ENCODE measurements around the gene SENP7.

The SENP7 gene

GRCh38 chr3:101519685-101520365, 6.8 kb upstream of the SENP7 start (continued):
- TF ChIP-seq, protein P1, sequence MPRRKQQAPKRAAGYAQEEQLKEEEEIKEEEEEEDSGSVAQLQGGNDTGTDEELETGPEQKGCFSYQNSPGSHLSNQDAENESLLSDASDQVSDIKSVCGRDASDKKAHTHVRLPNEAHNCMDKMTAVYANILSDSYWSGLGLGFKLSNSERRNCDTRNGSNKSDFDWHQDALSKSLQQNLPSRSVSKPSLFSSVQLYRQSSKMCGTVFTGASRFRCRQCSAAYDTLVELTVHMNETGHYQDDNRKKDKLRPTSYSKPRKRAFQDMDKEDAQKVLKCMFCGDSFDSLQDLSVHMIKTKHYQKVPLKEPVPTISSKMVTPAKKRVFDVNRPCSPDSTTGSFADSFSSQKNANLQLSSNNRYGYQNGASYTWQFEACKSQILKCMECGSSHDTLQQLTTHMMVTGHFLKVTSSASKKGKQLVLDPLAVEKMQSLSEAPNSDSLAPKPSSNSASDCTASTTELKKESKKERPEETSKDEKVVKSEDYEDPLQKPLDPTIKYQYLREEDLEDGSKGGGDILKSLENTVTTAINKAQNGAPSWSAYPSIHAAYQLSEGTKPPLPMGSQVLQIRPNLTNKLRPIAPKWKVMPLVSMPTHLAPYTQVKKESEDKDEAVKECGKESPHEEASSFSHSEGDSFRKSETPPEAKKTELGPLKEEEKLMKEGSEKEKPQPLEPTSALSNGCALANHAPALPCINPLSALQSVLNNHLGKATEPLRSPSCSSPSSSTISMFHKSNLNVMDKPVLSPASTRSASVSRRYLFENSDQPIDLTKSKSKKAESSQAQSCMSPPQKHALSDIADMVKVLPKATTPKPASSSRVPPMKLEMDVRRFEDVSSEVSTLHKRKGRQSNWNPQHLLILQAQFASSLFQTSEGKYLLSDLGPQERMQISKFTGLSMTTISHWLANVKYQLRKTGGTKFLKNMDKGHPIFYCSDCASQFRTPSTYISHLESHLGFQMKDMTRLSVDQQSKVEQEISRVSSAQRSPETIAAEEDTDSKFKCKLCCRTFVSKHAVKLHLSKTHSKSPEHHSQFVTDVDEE (CRISPR knock-in tag; IDR thresholded peaks at IDR 0.05): no peak
- TF ChIP-seq ZNF565 (CRISPR knock-in tag; conservative IDR thresholded peaks at IDR 0.05; ENCODE audit: low read depth) (no peak), ZNF8 (CRISPR knock-in tag; IDR thresholded peaks at IDR 0.05) (no peak), ISL1 (CRISPR knock-in tag; IDR thresholded peaks at IDR 0.05) (no peak)

DNA sequence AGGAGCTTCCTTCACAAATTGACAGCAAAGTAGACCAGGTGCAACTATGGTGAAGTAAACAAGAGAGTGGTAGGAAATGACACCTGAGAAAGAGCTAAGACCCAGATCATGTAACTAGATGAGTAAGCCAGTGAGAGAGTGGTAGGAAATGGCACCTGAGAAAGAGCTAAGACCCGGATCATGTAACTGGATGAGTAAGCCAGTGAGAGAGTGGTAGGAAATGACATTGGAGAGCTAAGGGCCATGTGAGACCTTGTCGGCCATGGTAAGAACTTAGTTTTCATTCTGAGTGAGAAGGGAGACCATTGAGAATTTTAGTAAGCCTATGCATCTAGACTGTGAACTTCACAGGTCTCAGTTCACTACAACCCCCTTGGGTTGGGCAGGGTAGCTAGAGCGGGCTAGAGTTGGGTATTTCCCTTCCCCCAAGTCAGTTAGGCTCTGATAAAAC, 5.4 kb upstream of the SENP7 start:
- TF ChIP-seq ZFP3 (CRISPR knock-in tag; IDR thresholded peaks at IDR 0.05) (no peak), ISL1 (CRISPR knock-in tag; IDR thresholded peaks at IDR 0.05) (no peak), SNAI2 (CRISPR knock-in tag; IDR thresholded peaks at IDR 0.05) (no peak), ARNTL (CRISPR knock-in tag; IDR thresholded peaks at IDR 0.05; ENCODE audit: borderline replicate concordance, low read depth) (no peak), TCF4 (CRISPR knock-in tag; IDR thresholded peaks at IDR 0.05; ENCODE audit: borderline replicate concordance) (no peak), ZNF565 (CRISPR knock-in tag; conservative IDR thresholded peaks at IDR 0.05; ENCODE audit: low read depth) (no peak), GLIS3 (CRISPR knock-in tag; IDR thresholded peaks at IDR 0.05) (no peak), OSR1 (CRISPR knock-in tag; IDR thresholded peaks at IDR 0.05) (no peak), ZC3H10 (CRISPR knock-in tag; IDR thresholded peaks at IDR 0.05) (no peak), ESRRG (CRISPR knock-in tag; IDR thresholded peaks at IDR 0.05) (no peak), BACH2 (CRISPR knock-in tag; IDR thresholded peaks at IDR 0.05; ENCODE audit: borderline replicate concordance) (no peak), CSDC2 (CRISPR knock-in tag; IDR thresholded peaks at IDR 0.05) (no peak), ZNF8 (CRISPR knock-in tag; IDR thresholded peaks at IDR 0.05) (no peak), CREB5 (CRISPR knock-in tag; IDR thresholded peaks at IDR 0.05; ENCODE audit: low read depth) (no peak), RARB (CRISPR knock-in tag; IDR thresholded peaks at IDR 0.05) (no peak), TOX (CRISPR knock-in tag; IDR thresholded peaks at IDR 0.05; ENCODE audit: borderline replicate concordance) (no peak)
- TF ChIP-seq, protein P2, sequence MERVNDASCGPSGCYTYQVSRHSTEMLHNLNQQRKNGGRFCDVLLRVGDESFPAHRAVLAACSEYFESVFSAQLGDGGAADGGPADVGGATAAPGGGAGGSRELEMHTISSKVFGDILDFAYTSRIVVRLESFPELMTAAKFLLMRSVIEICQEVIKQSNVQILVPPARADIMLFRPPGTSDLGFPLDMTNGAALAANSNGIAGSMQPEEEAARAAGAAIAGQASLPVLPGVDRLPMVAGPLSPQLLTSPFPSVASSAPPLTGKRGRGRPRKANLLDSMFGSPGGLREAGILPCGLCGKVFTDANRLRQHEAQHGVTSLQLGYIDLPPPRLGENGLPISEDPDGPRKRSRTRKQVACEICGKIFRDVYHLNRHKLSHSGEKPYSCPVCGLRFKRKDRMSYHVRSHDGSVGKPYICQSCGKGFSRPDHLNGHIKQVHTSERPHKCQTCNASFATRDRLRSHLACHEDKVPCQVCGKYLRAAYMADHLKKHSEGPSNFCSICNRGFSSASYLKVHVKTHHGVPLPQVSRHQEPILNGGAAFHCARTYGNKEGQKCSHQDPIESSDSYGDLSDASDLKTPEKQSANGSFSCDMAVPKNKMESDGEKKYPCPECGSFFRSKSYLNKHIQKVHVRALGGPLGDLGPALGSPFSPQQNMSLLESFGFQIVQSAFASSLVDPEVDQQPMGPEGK (CRISPR knock-in tag; IDR thresholded peaks at IDR 0.05; ENCODE audit: borderline replicate concordance): no peak
- TF ChIP-seq, protein P3, sequence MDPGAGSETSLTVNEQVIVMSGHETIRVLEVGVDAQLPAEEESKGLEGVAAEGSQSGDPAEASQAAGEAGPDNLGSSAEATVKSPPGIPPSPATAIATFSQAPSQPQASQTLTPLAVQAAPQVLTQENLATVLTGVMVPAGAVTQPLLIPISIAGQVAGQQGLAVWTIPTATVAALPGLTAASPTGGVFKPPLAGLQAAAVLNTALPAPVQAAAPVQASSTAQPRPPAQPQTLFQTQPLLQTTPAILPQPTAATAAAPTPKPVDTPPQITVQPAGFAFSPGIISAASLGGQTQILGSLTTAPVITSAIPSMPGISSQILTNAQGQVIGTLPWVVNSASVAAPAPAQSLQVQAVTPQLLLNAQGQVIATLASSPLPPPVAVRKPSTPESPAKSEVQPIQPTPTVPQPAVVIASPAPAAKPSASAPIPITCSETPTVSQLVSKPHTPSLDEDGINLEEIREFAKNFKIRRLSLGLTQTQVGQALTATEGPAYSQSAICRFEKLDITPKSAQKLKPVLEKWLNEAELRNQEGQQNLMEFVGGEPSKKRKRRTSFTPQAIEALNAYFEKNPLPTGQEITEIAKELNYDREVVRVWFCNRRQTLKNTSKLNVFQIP (CRISPR knock-in tag; IDR thresholded peaks at IDR 0.05; ENCODE audit: borderline replicate concordance, low read depth): no peak
- TF ChIP-seq, protein P4, sequence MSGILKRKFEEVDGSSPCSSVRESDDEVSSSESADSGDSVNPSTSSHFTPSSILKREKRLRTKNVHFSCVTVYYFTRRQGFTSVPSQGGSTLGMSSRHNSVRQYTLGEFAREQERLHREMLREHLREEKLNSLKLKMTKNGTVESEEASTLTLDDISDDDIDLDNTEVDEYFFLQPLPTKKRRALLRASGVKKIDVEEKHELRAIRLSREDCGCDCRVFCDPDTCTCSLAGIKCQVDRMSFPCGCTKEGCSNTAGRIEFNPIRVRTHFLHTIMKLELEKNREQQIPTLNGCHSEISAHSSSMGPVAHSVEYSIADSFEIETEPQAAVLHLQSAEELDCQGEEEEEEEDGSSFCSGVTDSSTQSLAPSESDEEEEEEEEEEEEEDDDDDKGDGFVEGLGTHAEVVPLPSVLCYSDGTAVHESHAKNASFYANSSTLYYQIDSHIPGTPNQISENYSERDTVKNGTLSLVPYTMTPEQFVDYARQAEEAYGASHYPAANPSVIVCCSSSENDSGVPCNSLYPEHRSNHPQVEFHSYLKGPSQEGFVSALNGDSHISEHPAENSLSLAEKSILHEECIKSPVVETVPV (CRISPR knock-in tag; IDR thresholded peaks at IDR 0.05): no peak
- ATAC-seq: no peak; the same call in 2 of the 3 replicates

DNA sequence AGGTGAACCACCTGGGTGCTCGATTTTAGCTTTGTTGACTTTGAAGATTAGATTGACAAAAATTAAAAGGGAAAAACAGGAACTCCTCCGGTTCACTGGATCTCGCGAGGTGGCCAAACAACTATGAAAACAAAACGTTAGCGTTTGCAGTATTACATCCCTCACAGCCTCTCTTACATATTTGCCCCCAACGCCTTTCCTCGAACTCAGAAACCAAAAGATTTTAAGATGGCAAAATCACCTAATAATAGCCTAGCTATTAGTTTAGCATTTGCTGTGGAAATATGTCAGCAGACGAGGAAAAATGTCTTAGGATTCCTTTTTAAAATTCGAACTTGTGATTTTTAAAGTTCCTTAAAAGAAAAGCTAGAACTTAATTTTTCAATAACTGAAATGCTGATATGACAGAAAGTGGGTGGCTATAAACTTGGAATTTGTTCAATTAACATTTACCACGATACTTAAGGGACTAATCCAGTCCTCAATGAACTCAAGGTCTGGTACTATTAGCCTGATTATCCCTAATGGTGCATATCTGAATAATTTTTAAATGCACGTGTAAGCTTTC, 491 bp upstream of the SENP7 start:
- ATAC-seq: peak; percentile 51
- TF ChIP-seq, protein P1 (CRISPR knock-in tag; IDR thresholded peaks at IDR 0.05): no peak
- TF ChIP-seq ZC3H10 (CRISPR knock-in tag; IDR thresholded peaks at IDR 0.05) (no peak), ESRRG (CRISPR knock-in tag; IDR thresholded peaks at IDR 0.05) (no peak), BACH2 (CRISPR knock-in tag; IDR thresholded peaks at IDR 0.05; ENCODE audit: borderline replicate concordance) (no peak), ISL1 (CRISPR knock-in tag; IDR thresholded peaks at IDR 0.05) (no peak), GLIS3 (CRISPR knock-in tag; IDR thresholded peaks at IDR 0.05) (no peak), ZFP3 (CRISPR knock-in tag; IDR thresholded peaks at IDR 0.05) (no peak), PPARA (CRISPR knock-in tag; IDR thresholded peaks at IDR 0.05; ENCODE audit: borderline replicate concordance) (no peak)
- TF ChIP-seq, protein P2 (CRISPR knock-in tag; IDR thresholded peaks at IDR 0.05; ENCODE audit: borderline replicate concordance): no peak

Data from SK-N-SH treated with all-trans-retinoic acid at 6 μM for 48 hours (cell line).